Vagina (tissue), 2 donors: ENCODE measurements around the gene POFUT1. TPM values are rescaled to one million over a fixed set of nuclear protein-coding genes. Genes with fewer than 3 reads are reported as not detected.

Experiments used
- DNase-seq, 2 donors: peaks; one replicate each; pipeline ENCODE4 v3.0.0-alpha.2; 2017; ENCODE audit errors: extremely low spot score in 2 of 2
- H3K27ac ChIP-seq: fragments of 200-600 bp; sonication (generic); one replicate; pipeline ENCODE4 v1.5.1; 2019
- H3K27me3 ChIP-seq: fragments of 200-600 bp; sonication (generic); one replicate; pipeline ENCODE4 v1.5.1; 2019
- H3K36me3 ChIP-seq, 2 donors: fragments of 200-600 bp; sonication (generic); one replicate each; pipeline ENCODE4 v1.5.1; 2017 to 2019
- H3K4me1 ChIP-seq: fragments of 200-600 bp; sonication (generic); one replicate; pipeline ENCODE4 v1.5.1; 2019
- H3K4me3 ChIP-seq, 2 donors: fragments of 200-600 bp; sonication (generic); 1 replicate in 1 of 2; 2 replicates in 1 of 2; pipeline ENCODE4 v1.5.1; 2016 to 2019
- H3K9me3 ChIP-seq: fragments of 200-600 bp; sonication (generic); one replicate; pipeline ENCODE4 v1.5.1; 2019
- POLR2A ChIP-seq, 2 donors: fragments of 450-650 bp; IDR thresholded peaks; one replicate each; pipeline ENCODE4 v1.6.1; 2017; ENCODE audit warnings: antibody characterized with exemption in 2 of 2, mild to moderate bottlenecking in 2 of 2, moderate library complexity in 2 of 2
- POLR2AphosphoS5 ChIP-seq, 2 donors: sonication (generic); formaldehyde crosslinking; IDR thresholded peaks; one replicate each; pipeline ENCODE4 v1.9.0; 2017; ENCODE audit warnings: antibody characterized with exemption in 2 of 2, mild to moderate bottlenecking in 2 of 2, low read depth in 1 of 2; ENCODE audit not compliant: insufficient read depth in 1 of 2
- intact Hi-C: fragments of 100-400 bp; cut with DNase I; formaldehyde crosslinking; loops from one replicate; pipeline ENCODE4 v1.15.1; 2023
- total RNA-seq: library from RNA; depleted of rRNA; stranded (reverse); fragments of >200 nt; gene quantifications from one replicate; pipeline ENCODE4 v1.2.3, GENCODE V29; 2016
- TF ChIP-seq, protein P1 (sequence below), 3 experiments: fragments of 450-650 bp in 2 of 3; fragments of 200-600 bp in 1 of 3; sonication (generic) in 1 of 3; IDR thresholded peaks; one replicate each; pipeline ENCODE4 v1.5.1; 2017 to 2019; ENCODE audit warnings: antibody characterized with exemption in 3 of 3, mild to moderate bottlenecking in 2 of 3, moderate library complexity in 2 of 3

POFUT1 gene
- total RNA-seq, 1 donor from 2014 or later: 27.7 TPM

DNA sequence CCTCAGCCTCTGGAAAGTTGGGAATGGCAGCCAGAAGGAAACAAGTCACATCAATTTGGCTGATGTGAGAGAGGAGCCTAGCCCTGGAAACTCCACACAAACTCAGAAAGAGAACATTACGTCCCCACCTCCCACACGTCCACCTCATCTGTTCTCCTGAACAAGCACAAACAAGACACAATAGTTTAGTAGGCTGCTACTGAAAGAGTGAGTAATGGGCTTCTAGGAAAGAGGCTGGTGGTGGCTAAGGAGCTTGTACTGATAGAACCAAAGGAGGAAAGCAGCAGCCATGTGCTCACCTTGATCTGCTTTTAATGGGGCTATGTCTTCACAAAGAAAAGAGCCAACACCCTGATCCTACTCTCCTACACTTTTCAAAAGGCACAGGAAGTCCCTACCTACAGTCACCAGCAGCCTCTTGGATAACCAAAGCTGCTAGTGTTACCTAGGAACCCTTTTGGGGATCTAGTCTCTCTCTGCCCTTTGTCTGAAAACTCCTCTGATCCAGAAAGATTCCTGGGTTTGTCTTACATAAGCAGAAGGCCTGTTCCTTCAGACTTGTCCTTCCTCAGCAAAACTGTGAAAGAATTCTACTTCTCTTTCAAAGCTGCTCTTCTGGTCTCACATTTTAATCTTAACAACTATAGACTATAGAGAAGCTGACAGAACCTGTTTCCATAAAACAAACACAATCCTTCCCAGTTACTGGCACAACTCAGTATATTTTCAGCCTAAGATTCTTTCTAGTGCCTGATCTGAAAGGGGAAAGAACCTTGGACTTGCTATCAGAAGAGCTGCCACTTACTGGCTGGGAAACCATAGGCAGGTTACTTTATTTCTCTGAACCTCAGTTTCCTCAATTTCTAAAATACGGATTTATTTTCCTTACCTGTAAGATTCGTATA lies 3.2 kb upstream of the POFUT1 start:
- no peak for DNase-seq
- TF ChIP-seq, protein P1, sequence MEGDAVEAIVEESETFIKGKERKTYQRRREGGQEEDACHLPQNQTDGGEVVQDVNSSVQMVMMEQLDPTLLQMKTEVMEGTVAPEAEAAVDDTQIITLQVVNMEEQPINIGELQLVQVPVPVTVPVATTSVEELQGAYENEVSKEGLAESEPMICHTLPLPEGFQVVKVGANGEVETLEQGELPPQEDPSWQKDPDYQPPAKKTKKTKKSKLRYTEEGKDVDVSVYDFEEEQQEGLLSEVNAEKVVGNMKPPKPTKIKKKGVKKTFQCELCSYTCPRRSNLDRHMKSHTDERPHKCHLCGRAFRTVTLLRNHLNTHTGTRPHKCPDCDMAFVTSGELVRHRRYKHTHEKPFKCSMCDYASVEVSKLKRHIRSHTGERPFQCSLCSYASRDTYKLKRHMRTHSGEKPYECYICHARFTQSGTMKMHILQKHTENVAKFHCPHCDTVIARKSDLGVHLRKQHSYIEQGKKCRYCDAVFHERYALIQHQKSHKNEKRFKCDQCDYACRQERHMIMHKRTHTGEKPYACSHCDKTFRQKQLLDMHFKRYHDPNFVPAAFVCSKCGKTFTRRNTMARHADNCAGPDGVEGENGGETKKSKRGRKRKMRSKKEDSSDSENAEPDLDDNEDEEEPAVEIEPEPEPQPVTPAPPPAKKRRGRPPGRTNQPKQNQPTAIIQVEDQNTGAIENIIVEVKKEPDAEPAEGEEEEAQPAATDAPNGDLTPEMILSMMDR (IDR thresholded peaks at IDR 0.05): no peak
- TF ChIP-seq POLR2A (IDR thresholded peaks at IDR 0.05) (no peak), POLR2AphosphoS5 (IDR thresholded peaks at IDR 0.05; ENCODE audit: insufficient read depth in 1 of 2, low read depth in 1 of 2) (no peak)
- intact Hi-C loops: no loop called here
- Histone ChIP-seq H3K4me1 (peaks cover 64% of the 10 kb centered on the region), H3K36me3 (peaks cover 0 to 14% of the 10 kb centered on the region in 2 donors), H3K27me3 (no peaks in the 10 kb centered on the region), H3K9me3 (no peaks in the 10 kb centered on the region), H3K4me3 (no peak overlapping the region), H3K27ac (peak overlapping the region; percentile 96)

DNA sequence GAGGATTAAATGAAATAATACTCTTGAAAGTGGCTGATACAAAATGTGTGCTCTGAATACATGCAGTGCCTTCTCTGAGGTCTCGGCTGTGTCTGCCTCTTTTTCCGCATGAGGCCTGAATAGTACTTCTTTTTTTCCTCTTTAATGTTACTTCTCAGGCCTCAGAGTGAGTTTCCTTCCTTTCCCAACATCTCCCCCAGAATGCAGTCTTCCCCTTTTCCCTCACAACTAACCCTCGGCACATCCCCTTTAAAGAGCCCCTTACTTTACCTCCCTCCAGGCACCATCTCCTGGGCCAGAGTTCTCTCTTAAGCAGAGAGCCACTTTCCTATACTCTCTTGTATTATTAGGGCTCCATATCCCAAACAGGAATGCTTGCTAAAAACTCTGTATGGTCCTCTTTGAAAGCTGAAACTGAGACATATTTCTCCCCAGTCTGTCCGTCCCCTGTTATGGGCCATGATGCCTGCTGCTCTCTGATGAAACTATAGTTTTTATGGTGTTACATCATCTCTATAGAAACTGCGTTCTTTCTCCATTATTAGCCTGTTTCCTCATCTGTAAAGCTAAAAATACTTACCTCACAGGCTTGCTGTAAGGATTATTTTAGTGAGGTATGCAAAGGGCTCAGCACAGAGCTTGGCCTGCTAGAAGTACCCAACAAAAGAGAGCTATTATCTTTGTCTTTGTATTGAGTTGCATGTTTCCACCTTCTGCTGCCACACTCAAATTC lies 2.4 kb upstream of the POFUT1 start:
- H3K4me1 ChIP-seq: peaks cover 70% of the 10 kb centered on the region
- intact Hi-C loops: no loop called here
- no peaks in the 10 kb centered on the region for H3K27me3 ChIP-seq
- TF ChIP-seq POLR2A (IDR thresholded peaks at IDR 0.05): no peak
- TF ChIP-seq, protein P1 (IDR thresholded peaks at IDR 0.05): no peak
- no peak for TF ChIP-seq POLR2AphosphoS5 (IDR thresholded peaks at IDR 0.05; ENCODE audit: insufficient read depth in 1 of 2, low read depth in 1 of 2)
- no peaks in the 10 kb centered on the region for H3K9me3 ChIP-seq
- H3K27ac ChIP-seq: peak overlapping the region; percentile 96
- peak overlapping the region in 1 of 2 donors; percentile 100 for H3K4me3 ChIP-seq
- no peak for DNase-seq
- peaks cover 0 to 9% of the 10 kb centered on the region in 2 donors for H3K36me3 ChIP-seq

DNA sequence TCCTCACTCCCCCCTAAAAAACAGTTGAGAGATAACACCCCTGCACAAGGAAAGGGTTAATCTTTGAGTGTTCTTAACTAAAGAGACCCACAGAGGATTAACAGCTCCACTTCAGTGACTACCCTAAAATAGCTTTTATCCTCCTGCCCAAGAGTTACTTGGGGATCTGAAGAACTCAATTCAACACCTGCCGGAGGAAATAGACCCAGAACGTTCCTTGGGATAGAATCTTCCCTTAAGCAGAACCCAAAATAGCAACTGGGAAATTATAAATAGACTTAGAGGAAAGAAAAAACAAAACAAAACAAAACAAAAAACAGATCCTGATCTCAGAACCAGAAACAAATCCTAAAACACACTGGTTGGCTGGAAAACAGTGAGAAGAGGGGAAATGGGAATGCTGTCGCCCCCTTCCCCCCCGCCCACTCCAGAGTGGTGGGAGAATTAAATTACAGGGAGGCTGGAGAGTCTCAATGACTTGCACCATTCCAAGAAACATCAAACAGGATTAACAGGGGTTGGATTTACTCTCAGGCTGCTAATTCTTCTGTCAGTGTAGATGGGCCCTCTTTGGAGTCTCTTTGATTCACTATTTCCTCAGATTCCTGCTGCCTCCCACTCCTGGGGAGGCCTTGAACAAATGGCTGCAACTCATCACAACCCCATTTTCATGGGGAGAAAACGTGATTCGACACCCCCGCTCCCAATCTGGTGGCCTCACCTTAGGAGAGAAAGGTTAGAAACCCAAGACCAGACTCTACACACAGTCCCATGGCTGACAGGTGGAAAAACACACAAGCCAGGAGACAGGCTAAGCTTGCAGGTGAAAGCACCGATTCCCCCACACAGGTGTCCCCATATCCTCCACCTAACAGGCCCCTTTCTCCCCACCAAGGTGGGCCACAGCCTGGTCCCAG lies 1.6 kb upstream of the POFUT1 start:
- DNase-seq: no peak
- peak overlapping the region; percentile 100 for H3K4me3 ChIP-seq
- intact Hi-C loops: no loop called here
- no peaks in the 10 kb centered on the region for H3K27me3 ChIP-seq
- no peaks in the 10 kb centered on the region for H3K9me3 ChIP-seq
- peaks cover 0 to 3% of the 10 kb centered on the region in 2 donors for H3K36me3 ChIP-seq
- H3K27ac ChIP-seq: peak overlapping the region; percentile 96
- TF ChIP-seq POLR2A (IDR thresholded peaks at IDR 0.05): no peak
- TF ChIP-seq, protein P1 (IDR thresholded peaks at IDR 0.05): no peak
- TF ChIP-seq POLR2AphosphoS5 (IDR thresholded peaks at IDR 0.05; ENCODE audit: insufficient read depth in 1 of 2, low read depth in 1 of 2): no peak
- peaks cover 70% of the 10 kb centered on the region for H3K4me1 ChIP-seq

DNA sequence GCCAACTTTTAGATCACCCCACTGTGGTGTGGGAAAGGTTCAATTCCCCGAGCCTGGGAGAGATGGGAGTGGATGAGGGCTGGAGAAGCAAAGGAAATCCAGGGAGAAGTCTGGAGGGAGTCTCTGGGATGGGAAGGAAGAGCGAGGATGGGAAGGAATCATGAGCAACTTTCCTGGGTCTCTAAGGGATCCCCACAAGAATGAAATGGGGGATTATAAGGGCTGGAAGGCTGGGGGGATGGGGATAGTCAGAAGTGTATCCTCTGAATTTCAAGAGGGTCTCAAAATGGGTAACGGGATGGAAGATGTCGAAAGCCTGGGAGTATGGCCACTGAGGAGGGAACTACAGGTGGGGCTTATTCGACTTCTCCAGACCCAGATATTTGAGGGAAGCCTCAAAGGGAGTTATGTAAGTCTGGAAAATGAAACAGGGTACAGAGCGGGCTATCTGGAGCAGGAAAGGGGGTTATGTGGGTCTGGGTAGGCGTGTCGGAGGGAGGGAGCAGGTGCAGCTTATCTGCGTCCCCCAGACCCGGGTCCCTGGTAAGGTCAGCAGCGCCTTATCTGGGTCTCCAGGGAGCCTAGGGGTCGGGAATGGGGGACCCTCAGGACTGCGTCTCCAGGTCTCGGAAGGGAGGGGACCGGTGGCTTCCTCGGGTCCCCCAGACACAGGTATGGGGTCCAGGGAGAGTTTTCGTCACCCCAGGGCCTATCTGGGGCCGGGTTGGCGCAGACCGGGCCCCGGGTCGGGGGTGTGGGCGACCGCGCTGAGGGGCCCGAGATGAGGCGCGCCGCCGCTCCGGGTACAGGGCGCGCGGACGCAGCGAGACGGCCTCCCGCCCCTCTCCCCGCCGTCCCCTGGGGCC lies 687 bp upstream of the POFUT1 start:
- H3K27me3 ChIP-seq: no peaks in the 10 kb centered on the region
- peaks cover 70% of the 10 kb centered on the region for H3K4me1 ChIP-seq
- intact Hi-C loops: no loop called here
- no peak for TF ChIP-seq POLR2AphosphoS5 (IDR thresholded peaks at IDR 0.05; ENCODE audit: insufficient read depth in 1 of 2, low read depth in 1 of 2)
- TF ChIP-seq, protein P1 (IDR thresholded peaks at IDR 0.05): no peak
- TF ChIP-seq POLR2A (IDR thresholded peaks at IDR 0.05): no peak
- H3K4me3 ChIP-seq: peak overlapping the region; percentile 100
- no peak for DNase-seq
- no peaks in the 10 kb centered on the region for H3K36me3 ChIP-seq
- H3K9me3 ChIP-seq: no peaks in the 10 kb centered on the region
- H3K27ac ChIP-seq: peak overlapping the region; percentile 96
